Peyer's patch (tissue), 4 donors: Measurements from ENCODE around the gene PLA2G4B. TPM values are rescaled to one million over a fixed set of nuclear protein-coding genes. Genes with fewer than 3 reads are reported as not detected.

Experiments used
- DNase-seq, 3 donors: peaks; one replicate each; pipeline ENCODE4 v3.0.0-alpha.2; 2017 to 2019
- H3K27ac ChIP-seq, 4 donors: fragments of 200-600 bp; sonication (generic); one replicate each; pipeline ENCODE4 v1.5.1; 2016 to 2019
- H3K27me3 ChIP-seq, 2 donors: fragments of 200-600 bp; sonication (generic); one replicate each; pipeline ENCODE4 v1.5.1; 2019
- H3K36me3 ChIP-seq, 3 donors: fragments of 200-600 bp; sonication (generic); one replicate each; pipeline ENCODE4 v1.5.1; 2016 to 2019
- H3K4me1 ChIP-seq, 4 donors: fragments of 200-600 bp; sonication (generic); one replicate each; pipeline ENCODE4 v1.5.1; 2016 to 2019
- H3K4me3 ChIP-seq, 4 donors: fragments of 200-600 bp; sonication (generic); 1 replicate in 3 of 4; 2 replicates in 1 of 4; pipeline ENCODE4 v1.5.1; 2016 to 2019; ENCODE audit warnings: mild to moderate bottlenecking in 1 of 4
- H3K9me3 ChIP-seq, 4 donors: fragments of 200-600 bp; sonication (generic); one replicate each; pipeline ENCODE4 v1.5.1; 2016 to 2019; ENCODE audit warnings: mild to moderate bottlenecking in 1 of 4
- POLR2A ChIP-seq, 2 donors: fragments of 450-650 bp; IDR thresholded peaks; one replicate each; pipeline ENCODE4 v1.5.1; 2017; ENCODE audit warnings: antibody characterized with exemption in 2 of 2, mild to moderate bottlenecking in 2 of 2, moderate library complexity in 2 of 2
- total RNA-seq, 4 donors: library from RNA; depleted of rRNA; stranded (reverse); fragments of >200 nt; gene quantifications; one replicate each; pipeline ENCODE4 v1.1.0, GENCODE V29; 2016
- TF ChIP-seq, protein P1 (sequence below), 6 experiments: fragments of 450-650 bp in 4 of 6; fragments of 200-600 bp in 2 of 6; sonication (generic) in 1 of 6; IDR thresholded peaks; one replicate each; pipeline ENCODE4 v1.5.1; 2017 to 2019; ENCODE audit warnings: antibody characterized with exemption in 6 of 6, mild to moderate bottlenecking in 3 of 6, moderate library complexity in 1 of 6

PLA2G4B gene
- total RNA-seq, 4 donors from 2014 or later, result 7.2 to 15.3 (median 13.3) TPM

DNA sequence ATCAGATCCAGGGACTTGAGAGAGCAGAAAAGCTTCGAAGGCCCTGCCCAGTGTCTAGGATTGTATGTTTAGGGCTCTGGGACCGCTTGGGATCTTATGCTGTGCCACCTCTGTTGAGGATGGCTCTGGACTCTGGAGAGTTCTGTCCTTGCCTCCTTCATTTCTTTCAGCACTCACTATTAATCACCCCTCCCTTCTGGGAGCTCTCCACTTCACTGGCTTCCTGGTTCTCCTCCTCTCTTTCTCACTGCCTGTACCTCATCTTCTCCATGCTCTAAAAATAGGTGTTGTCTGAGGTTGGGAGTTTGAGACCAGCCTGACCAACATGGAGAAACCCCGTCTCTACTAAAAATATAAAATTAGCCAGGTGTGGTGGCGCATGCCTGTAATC lies 47.1 kb upstream of the PLA2G4B start:
- DNase-seq, result no peak
- no peaks in the 10 kb centered on the region for H3K36me3 ChIP-seq
- peaks cover 0 to 51% (median 6%) of the 10 kb centered on the region in 4 donors for H3K4me1 ChIP-seq
- H3K9me3 ChIP-seq, result no peaks in the 10 kb centered on the region
- H3K4me3 ChIP-seq, result no peak overlapping the region
- no peak for TF ChIP-seq POLR2A (IDR thresholded peaks at IDR 0.05)
- TF ChIP-seq, protein P1, sequence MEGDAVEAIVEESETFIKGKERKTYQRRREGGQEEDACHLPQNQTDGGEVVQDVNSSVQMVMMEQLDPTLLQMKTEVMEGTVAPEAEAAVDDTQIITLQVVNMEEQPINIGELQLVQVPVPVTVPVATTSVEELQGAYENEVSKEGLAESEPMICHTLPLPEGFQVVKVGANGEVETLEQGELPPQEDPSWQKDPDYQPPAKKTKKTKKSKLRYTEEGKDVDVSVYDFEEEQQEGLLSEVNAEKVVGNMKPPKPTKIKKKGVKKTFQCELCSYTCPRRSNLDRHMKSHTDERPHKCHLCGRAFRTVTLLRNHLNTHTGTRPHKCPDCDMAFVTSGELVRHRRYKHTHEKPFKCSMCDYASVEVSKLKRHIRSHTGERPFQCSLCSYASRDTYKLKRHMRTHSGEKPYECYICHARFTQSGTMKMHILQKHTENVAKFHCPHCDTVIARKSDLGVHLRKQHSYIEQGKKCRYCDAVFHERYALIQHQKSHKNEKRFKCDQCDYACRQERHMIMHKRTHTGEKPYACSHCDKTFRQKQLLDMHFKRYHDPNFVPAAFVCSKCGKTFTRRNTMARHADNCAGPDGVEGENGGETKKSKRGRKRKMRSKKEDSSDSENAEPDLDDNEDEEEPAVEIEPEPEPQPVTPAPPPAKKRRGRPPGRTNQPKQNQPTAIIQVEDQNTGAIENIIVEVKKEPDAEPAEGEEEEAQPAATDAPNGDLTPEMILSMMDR (IDR thresholded peaks at IDR 0.05), result no peak
- H3K27me3 ChIP-seq, result no peaks in the 10 kb centered on the region
- H3K27ac ChIP-seq, result peak overlapping the region in 2 of 4 donors; percentile 72 to 76

DNA sequence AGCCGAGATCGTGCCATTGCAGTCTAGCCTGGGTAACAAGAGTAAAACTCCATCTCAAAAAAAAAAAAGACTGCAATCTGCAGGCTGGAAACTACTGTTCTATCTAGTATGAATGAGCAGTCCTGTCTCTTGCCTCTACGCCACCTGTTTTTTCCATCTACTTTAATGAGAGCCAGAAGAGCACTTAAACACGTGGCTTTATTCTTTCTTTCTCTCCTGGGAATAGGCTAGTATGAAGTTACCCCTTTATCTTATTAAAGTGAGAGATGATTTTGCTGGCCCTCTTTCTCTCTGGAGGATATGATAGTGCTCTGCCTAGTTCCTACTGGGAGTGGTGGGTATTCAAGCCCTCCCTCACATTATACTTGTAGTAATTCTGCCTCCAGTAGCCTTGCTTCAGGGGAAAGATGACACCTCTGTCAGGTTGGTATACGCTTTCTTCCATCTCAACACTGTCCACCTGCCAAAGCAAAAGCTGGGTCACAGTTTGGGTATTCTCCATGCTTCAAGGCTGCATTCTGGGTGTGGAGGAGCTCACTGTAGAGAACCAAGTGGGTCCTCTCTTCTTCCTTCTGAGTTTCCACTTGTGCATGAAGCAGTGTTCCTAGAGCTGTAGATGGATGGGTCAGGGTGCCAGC lies 46.5 kb upstream of the PLA2G4B start:
- peak overlapping the region in 1 of 4 donors; percentile 76 for H3K27ac ChIP-seq
- peaks cover 0 to 57% (median 6%) of the 10 kb centered on the region in 4 donors for H3K4me1 ChIP-seq
- TF ChIP-seq POLR2A (IDR thresholded peaks at IDR 0.05), result no peak
- TF ChIP-seq, protein P1 (IDR thresholded peaks at IDR 0.05), result no peak
- no peaks in the 10 kb centered on the region for H3K9me3 ChIP-seq
- no peaks in the 10 kb centered on the region for H3K36me3 ChIP-seq
- no peak overlapping the region for H3K4me3 ChIP-seq
- DNase-seq, result no peak
- no peaks in the 10 kb centered on the region for H3K27me3 ChIP-seq

DNA sequence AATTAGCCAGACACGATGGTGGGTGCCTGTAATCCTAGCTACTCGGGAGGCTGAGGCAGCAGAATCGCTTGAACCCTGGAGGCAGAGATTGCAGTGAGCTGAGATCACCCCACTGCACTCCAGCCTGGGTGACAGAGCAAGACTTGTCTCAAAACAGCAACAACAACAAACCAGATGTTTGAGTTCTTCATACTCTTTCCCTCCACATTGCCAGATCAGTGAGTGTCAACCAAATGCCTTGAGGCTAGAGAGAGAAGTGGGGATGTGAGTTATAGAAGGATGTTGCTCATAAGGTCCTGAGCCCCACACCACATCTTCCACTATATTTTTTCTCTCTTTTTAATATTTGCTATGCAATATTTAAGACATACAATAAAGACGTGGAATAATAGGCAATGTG lies 44.6 kb upstream of the PLA2G4B start:
- Histone ChIP-seq H3K4me3 (no peak overlapping the region), H3K9me3 (no peaks in the 10 kb centered on the region), H3K36me3 (no peaks in the 10 kb centered on the region), H3K27ac (no peak overlapping the region), H3K27me3 (no peaks in the 10 kb centered on the region), H3K4me1 (peaks cover 0 to 47% (median 4%) of the 10 kb centered on the region in 4 donors)
- no peak for DNase-seq
- TF ChIP-seq, protein P1 (IDR thresholded peaks at IDR 0.05), result no peak
- TF ChIP-seq POLR2A (IDR thresholded peaks at IDR 0.05), result no peak

DNA sequence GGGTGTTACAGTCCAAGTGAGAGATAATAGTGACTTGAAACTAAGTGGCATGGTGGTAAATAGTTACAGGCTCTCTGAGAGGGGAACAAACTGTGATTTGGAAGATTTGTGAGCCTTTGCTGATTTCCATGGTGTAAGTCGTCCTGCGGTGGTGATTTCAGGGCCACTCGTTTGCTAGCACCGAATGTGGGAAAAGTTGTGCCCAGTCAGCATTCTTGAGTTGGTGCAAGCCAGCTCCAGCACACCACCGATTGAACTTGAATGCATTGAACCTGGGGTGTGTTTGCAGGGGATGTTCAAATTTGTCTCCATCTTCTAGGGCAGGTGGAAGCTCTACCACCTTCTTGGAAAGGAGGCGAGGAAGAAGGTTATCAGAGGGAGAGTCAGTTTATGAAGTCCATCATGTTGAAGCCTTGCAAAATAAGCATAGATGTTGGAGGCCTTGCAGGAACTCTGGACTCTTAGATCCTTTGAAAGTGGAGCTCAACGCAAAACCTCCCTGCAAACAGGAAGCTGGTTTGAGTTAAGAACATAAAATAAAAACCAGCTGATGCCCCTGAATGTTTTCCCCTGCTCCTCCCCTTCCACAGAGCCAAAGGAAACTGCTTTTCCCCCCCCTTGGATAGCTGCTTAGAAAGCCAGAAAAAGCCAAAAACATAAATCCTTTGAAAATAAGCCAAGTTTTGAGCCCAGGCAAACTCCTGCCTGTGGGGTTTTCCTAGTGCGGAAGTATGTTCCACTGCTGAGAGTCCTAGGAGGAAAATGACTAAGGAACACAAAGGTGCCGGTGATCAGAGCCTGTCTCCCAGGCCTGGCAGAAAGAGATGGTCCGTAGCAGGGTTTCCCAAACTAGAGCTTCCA lies 42.4 kb upstream of the PLA2G4B start:
- peaks cover 0 to 27% (median 1%) of the 10 kb centered on the region in 4 donors for H3K4me1 ChIP-seq
- no peaks in the 10 kb centered on the region for H3K27me3 ChIP-seq
- DNase-seq, result peak in 1 of 3 donors; percentile 28
- H3K36me3 ChIP-seq, result peaks cover 0 to 7% (median 0%) of the 10 kb centered on the region in 3 donors
- no peak overlapping the region for H3K4me3 ChIP-seq
- TF ChIP-seq, protein P1 (IDR thresholded peaks at IDR 0.05), result no peak
- TF ChIP-seq POLR2A (IDR thresholded peaks at IDR 0.05), result no peak
- no peaks in the 10 kb centered on the region for H3K9me3 ChIP-seq
- no peak overlapping the region for H3K27ac ChIP-seq

DNA sequence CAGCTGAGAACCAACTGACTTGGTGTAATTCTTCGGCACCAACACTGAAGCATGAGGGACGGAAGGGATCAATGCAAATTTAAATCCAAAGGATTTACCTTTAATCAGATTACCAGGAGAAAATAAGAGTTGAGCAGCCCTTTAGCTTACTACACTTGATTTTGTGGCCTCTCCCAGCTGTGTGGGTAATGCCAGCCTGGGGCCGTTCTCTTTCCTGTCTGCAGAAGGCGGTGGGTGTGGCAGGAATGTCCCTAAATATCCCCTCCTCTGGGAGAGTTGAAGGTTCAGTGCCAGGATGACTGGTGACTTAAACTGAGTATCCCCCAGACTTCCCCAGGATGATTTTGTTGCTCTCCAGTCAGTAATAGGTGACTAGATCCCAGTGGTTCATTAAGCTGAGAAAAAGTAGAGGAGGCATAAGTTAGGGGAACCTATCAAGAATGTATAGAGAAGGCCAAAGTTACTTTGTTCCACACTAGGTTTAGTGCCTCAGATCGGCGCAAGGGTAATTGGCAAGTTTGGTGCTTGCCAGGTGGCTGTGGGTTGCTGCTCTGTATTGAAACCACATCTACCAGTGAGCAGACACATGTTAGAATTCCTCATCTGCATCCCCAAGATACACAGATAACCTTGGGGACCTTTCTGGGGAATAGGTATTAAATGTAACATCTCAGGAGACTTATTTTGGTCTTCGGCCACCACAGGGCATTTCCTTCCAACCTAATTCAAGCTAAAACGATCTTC lies 41.3 kb upstream of the PLA2G4B start:
- H3K9me3 ChIP-seq, result no peaks in the 10 kb centered on the region
- H3K4me1 ChIP-seq, result peaks cover 0 to 20% (median 0%) of the 10 kb centered on the region in 4 donors
- no peak for TF ChIP-seq POLR2A (IDR thresholded peaks at IDR 0.05)
- TF ChIP-seq, protein P1 (IDR thresholded peaks at IDR 0.05), result no peak
- H3K27ac ChIP-seq, result no peak overlapping the region
- peak in 1 of 3 donors; percentile 28 for DNase-seq
- H3K4me3 ChIP-seq, result no peak overlapping the region
- H3K27me3 ChIP-seq, result no peaks in the 10 kb centered on the region
- peaks cover 0 to 7% (median 0%) of the 10 kb centered on the region in 3 donors for H3K36me3 ChIP-seq
